Activated CD4-positive, alpha-beta T cell treated with anti-CD3 and anti-CD28 coated beads for 4 hours (primary cell): ENCODE data around the gene CHCHD2.
"Not testable (repeated sequence)": the region's sequence is repeated elsewhere in the genome, so short reads cannot be mapped to it uniquely, and the experiment has no call there.

Experiments used
- DNase-seq, 2 donors: peaks; one replicate each; pipeline ENCODE4 v3.0.0-alpha.2; 2020

Gene CHCHD2

GRCh38 chr7:56106108-56107073, at the start of gene CHCHD2:
TSS of gene CHCHD2 (minus strand) at chr7:56106476. CDS start at chr7:56106413, 63 bp downstream.
- DNase-seq = peak; percentile 90 to 92

GRCh38 chr7:56131062-56131461, 24.8 kb upstream of the CHCHD2 start:
- not testable (repeated sequence) for DNase-seq

GRCh38 chr7:56127241-56127975, 21.1 kb upstream of the CHCHD2 start:
- no peak for DNase-seq

GRCh38 chr7:56125831-56126230, 19.6 kb upstream of the CHCHD2 start:
- DNase-seq = no peak

- no peak for DNase-seq
Measured at GRCh38 chr7:56124981-56125380, 18.7 kb upstream of the CHCHD2 start.

GRCh38 chr7:56121440-56121839, 15.2 kb upstream of the CHCHD2 start:
- DNase-seq = no peak

GRCh38 chr7:56115852-56116538, 9.7 kb upstream of the CHCHD2 start, which contains the start of gene NUPR2:
TSS of gene NUPR2 (minus strand) at chr7:56116417. CDS start at chr7:56116314, 103 bp downstream.
- no peak for DNase-seq

- DNase-seq = not testable (repeated sequence)
Measured at GRCh38 chr7:56112244-56112643, 6.0 kb upstream of the CHCHD2 start.

GRCh38 chr7:56110611-56111010, 4.3 kb upstream of the CHCHD2 start:
- no peak for DNase-seq

- DNase-seq = no peak
Measured at GRCh38 chr7:56107954-56108258, 1.6 kb upstream of the CHCHD2 start.

GRCh38 chr7:56105508-56105907, 768 bp downstream of the CHCHD2 start:
- DNase-seq = peak; percentile 23 to 40

- DNase-seq = not testable (repeated sequence)
Measured at GRCh38 chr7:56104138-56104537, 2.1 kb downstream of the CHCHD2 start.

- DNase-seq = no peak
Measured at GRCh38 chr7:56099653-56100052, 6.6 kb downstream of the CHCHD2 start.

- DNase-seq = not testable (repeated sequence)
Measured at GRCh38 chr7:56098187-56099008, 7.9 kb downstream of the CHCHD2 start.

- no peak for DNase-seq
Measured at GRCh38 chr7:56097700-56098099, 8.6 kb downstream of the CHCHD2 start.

- no peak for DNase-seq
Measured at GRCh38 chr7:56092789-56093531, 13.3 kb downstream of the CHCHD2 start, which contains the start of gene PHKG1. TSS of gene PHKG1 (minus strand) at chr7:56092952. CDS start at chr7:56088941, 4,011 bp downstream.

- not testable (repeated sequence) for DNase-seq
Measured at GRCh38 chr7:56092388-56092787, 13.9 kb downstream of the CHCHD2 start.

GRCh38 chr7:56091591-56091990, 14.7 kb downstream of the CHCHD2 start:
- DNase-seq = no peak

- DNase-seq = no peak
Measured at GRCh38 chr7:56087445-56087844, 18.8 kb downstream of the CHCHD2 start.

- DNase-seq = no peak
Measured at GRCh38 chr7:56086761-56087160, 19.5 kb downstream of the CHCHD2 start.

GRCh38 chr7:56083150-56083785, 23.0 kb downstream of the CHCHD2 start:
- DNase-seq = no peak
